GM03348 (cell line): Measurements from ENCODE around the gene LMCD1.
"Not testable (repeated sequence)": the region's sequence is repeated elsewhere in the genome, so short reads cannot be mapped to it uniquely, and the experiment has no call there.

Experiments used
- DNase-seq: peaks from one replicate; pipeline ENCODE4 v3.0.0; 2012; ENCODE audit warnings: low spot score

The LMCD1 gene

GRCh38 chr3:8561370-8561769, 59.7 kb downstream of the LMCD1 start:
- DNase-seq, result no peak

GRCh38 chr3:8562081-8562595, 60.5 kb downstream of the LMCD1 start:
- DNase-seq, result no peak

GRCh38 chr3:8563146-8563545, 61.5 kb downstream of the LMCD1 start:
- no peak for DNase-seq

GRCh38 chr3:8563597-8563996, 62.0 kb downstream of the LMCD1 start:
- DNase-seq, result no peak

- DNase-seq, result no peak
Observed at GRCh38 chr3:8565376-8565775, 63.8 kb downstream of the LMCD1 start.

- no peak for DNase-seq
Observed at GRCh38 chr3:8567784-8568575, 66.4 kb downstream of the LMCD1 start.

GRCh38 chr3:8571256-8571655, 69.6 kb downstream of the LMCD1 start:
- no peak for DNase-seq

GRCh38 chr3:8573342-8573926, 71.8 kb downstream of the LMCD1 start:
- no peak for DNase-seq

GRCh38 chr3:8574040-8574669, 72.5 kb downstream of the LMCD1 start:
- DNase-seq, result no peak

- no peak for DNase-seq
Observed at GRCh38 chr3:8574670-8575322, 73.2 kb downstream of the LMCD1 start.

GRCh38 chr3:8575364-8576104, 73.9 kb downstream of the LMCD1 start:
- DNase-seq, result no peak

GRCh38 chr3:8576436-8576835, 74.8 kb downstream of the LMCD1 start:
- no peak for DNase-seq

- no peak for DNase-seq
Observed at GRCh38 chr3:8576841-8577571, 75.4 kb downstream of the LMCD1 start.

- DNase-seq, result no peak
Observed at GRCh38 chr3:8578282-8578681, 76.7 kb downstream of the LMCD1 start.

GRCh38 chr3:8579096-8579495, 77.5 kb downstream of the LMCD1 start:
- no peak for DNase-seq

GRCh38 chr3:8579943-8580342, 78.3 kb downstream of the LMCD1 start:
- no peak for DNase-seq

- DNase-seq, result not testable (repeated sequence)
Observed at GRCh38 chr3:8580434-8580833, 78.8 kb downstream of the LMCD1 start.

- DNase-seq, result no peak
Observed at GRCh38 chr3:8581373-8581772, 79.8 kb downstream of the LMCD1 start.

- no peak for DNase-seq
Observed at GRCh38 chr3:8581806-8582445, 80.3 kb downstream of the LMCD1 start.

- DNase-seq, result no peak
Observed at GRCh38 chr3:8584661-8585060, 83.0 kb downstream of the LMCD1 start.
